ENCODE results near the gene ITGA7.

- TF ChIP-seq JUND (IDR thresholded peaks at IDR 0.05; ENCODE audit: low read length) = no peak
- TF ChIP-seq, protein P1, sequence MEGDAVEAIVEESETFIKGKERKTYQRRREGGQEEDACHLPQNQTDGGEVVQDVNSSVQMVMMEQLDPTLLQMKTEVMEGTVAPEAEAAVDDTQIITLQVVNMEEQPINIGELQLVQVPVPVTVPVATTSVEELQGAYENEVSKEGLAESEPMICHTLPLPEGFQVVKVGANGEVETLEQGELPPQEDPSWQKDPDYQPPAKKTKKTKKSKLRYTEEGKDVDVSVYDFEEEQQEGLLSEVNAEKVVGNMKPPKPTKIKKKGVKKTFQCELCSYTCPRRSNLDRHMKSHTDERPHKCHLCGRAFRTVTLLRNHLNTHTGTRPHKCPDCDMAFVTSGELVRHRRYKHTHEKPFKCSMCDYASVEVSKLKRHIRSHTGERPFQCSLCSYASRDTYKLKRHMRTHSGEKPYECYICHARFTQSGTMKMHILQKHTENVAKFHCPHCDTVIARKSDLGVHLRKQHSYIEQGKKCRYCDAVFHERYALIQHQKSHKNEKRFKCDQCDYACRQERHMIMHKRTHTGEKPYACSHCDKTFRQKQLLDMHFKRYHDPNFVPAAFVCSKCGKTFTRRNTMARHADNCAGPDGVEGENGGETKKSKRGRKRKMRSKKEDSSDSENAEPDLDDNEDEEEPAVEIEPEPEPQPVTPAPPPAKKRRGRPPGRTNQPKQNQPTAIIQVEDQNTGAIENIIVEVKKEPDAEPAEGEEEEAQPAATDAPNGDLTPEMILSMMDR (IDR thresholded peaks at IDR 0.05; ENCODE audit: control extremely low read depth in 1 of 3, insufficient read depth in 1 of 3, low read depth in 1 of 3, low read length in 3 of 3) = no peak
- no peak for TF ChIP-seq TEAD4 (IDR thresholded peaks at IDR 0.05; ENCODE audit: low read depth, low read length)
- TF ChIP-seq E2F6 (IDR thresholded peaks at IDR 0.05) = no peak
Observed at GRCh38 chr12:55688716-55689655, 18.7 kb downstream of the ITGA7 start.
